ENCODE data around the gene NRARP.
A peak's percentile ranks its signal among the peaks of the same experiment; 100 is the strongest.

The NRARP gene

GRCh38 chr9:137297966-137298365 lies 4.1 kb downstream of the NRARP start:
- no peak for DNase-seq (ENCODE audit: low spot score)

- DNase-seq (ENCODE audit: low spot score): no peak
Measured at GRCh38 chr9:137296670-137297664, 5.1 kb downstream of the NRARP start.

- DNase-seq (ENCODE audit: low spot score): no peak
Measured at GRCh38 chr9:137295849-137296669, 6.0 kb downstream of the NRARP start.

GRCh38 chr9:137295238-137295811 lies 6.7 kb downstream of the NRARP start:
- DNase-seq (ENCODE audit: low spot score): peak; percentile 87

GRCh38 chr9:137294681-137295237 lies 7.3 kb downstream of the NRARP start:
- DNase-seq (ENCODE audit: low spot score): no peak

GRCh38 chr9:137294091-137294680 lies 7.9 kb downstream of the NRARP start:
- DNase-seq (ENCODE audit: low spot score): peak; percentile 72

GRCh38 chr9:137293482-137294090 lies 8.5 kb downstream of the NRARP start:
- DNase-seq (ENCODE audit: low spot score): no peak

- DNase-seq (ENCODE audit: low spot score): no peak
Measured at GRCh38 chr9:137293094-137293481, 9.0 kb downstream of the NRARP start.

GRCh38 chr9:137286975-137287383 lies 15.1 kb downstream of the NRARP start:
- peak; percentile 63 for DNase-seq (ENCODE audit: low spot score)

- DNase-seq (ENCODE audit: low spot score): no peak
Measured at GRCh38 chr9:137281345-137282116, 20.5 kb downstream of the NRARP start.

GRCh38 chr9:137280474-137281344 lies 21.4 kb downstream of the NRARP start:
- DNase-seq (ENCODE audit: low spot score): peak; percentile 68

GRCh38 chr9:137279741-137280473 lies 22.2 kb downstream of the NRARP start:
- DNase-seq (ENCODE audit: low spot score): no peak

- DNase-seq (ENCODE audit: low spot score): no peak
Measured at GRCh38 chr9:137278721-137279711, 23.1 kb downstream of the NRARP start.

GRCh38 chr9:137278061-137278701 lies 23.9 kb downstream of the NRARP start:
- DNase-seq (ENCODE audit: low spot score): peak; percentile 52

- peak; percentile 69 for DNase-seq (ENCODE audit: low spot score)
Measured at GRCh38 chr9:137277329-137278041, 24.6 kb downstream of the NRARP start, which contains the start of gene TOR4A. TOR4A (plus strand) TSS chr9:137277726; CDS start chr9:137278690, 964 bp downstream.

Measured in germinal center (tissue), 1 donor.